ENCODE data around the gene SYNRG. TPM values are rescaled to one million over a fixed set of nuclear protein-coding genes. Genes with fewer than 3 reads are reported as not detected.

Gene SYNRG
- total RNA-seq, 1 donor = 23.9 TPM

DNA sequence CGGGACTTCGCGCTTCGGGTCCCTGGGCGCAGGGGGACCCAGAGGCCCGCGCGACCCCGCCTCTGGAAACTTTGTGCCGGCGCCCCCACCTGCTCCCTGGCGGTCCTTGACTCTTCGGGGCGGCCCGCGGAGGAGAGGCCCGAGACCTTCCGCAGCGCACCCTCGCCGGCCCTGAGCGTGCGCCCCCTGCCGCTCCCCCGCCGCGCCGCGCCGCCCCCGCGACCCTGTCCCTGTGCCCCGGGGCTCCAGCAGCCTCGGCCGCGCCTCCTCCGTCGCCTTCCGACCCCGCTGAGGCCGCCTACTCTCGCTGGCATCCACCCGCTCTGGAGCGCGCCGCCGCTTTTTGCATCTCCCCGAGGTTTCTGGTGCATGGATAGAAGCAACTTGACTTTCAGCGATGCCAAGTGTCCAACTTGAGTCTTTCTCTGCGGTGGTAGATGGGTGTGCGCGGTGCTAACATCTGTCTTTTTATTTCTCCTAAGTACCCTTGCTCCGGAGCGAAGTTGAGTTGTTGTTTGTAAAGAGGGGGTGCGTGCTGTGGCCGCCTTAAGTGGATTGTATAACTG is 119.1 kb downstream of the SYNRG start:
- Histone ChIP-seq H2AFZ (ENCODE audit: low read length) (peak overlapping the region; percentile 35), H3K4me1 (ENCODE audit: insufficient read depth, low read length) (peaks cover 70% of the 10 kb centered on the region), H3K9me3 (ENCODE audit: low read depth, low read length) (no peaks in the 10 kb centered on the region), H3K27ac (ENCODE audit: low read depth, low read length) (peak overlapping the region; percentile 97), H3K4me3 (ENCODE audit: insufficient read depth, low read length) (peak overlapping the region; percentile 87), H3K79me2 (ENCODE audit: insufficient read depth, low read length) (peaks cover 46% of the 10 kb centered on the region), H4K20me1 (ENCODE audit: insufficient read depth, low read length) (peaks cover 7% of the 10 kb centered on the region), H3K36me3 (ENCODE audit: insufficient read depth, low read length) (no peaks in the 10 kb centered on the region), H3K4me2 (ENCODE audit: insufficient read depth, low read length) (peak overlapping the region; percentile 91), H3K27me3 (ENCODE audit: insufficient read depth, low read length) (no peaks in the 10 kb centered on the region)
- peak; percentile 11 for TF ChIP-seq CTCF (IDR thresholded peaks at IDR 0.05; ENCODE audit: extremely low read depth, low read depth, low read length)
- DNase-seq (ENCODE audit: insufficient read length, low spot score, missing footprints) = no peak

GRCh38 chr17:37489197-37490001 is 119.8 kb downstream of the SYNRG start, which contains the start of gene DUSP14:
DUSP14 (plus strand) TSS chr17:37489891; CDS start chr17:37512273, 22,382 bp downstream.
- Histone ChIP-seq H3K79me2 (ENCODE audit: insufficient read depth, low read length) (peaks cover 39% of the 10 kb centered on the region), H3K4me1 (ENCODE audit: insufficient read depth, low read length) (peaks cover 63% of the 10 kb centered on the region), H4K20me1 (ENCODE audit: insufficient read depth, low read length) (peaks cover 5% of the 10 kb centered on the region), H3K27ac (ENCODE audit: low read depth, low read length) (peak within 1 kb of the TSS; percentile 99), H3K36me3 (ENCODE audit: insufficient read depth, low read length) (no peaks in the 10 kb centered on the region), H3K9me3 (ENCODE audit: low read depth, low read length) (no peaks in the 10 kb centered on the region), H3K4me3 (ENCODE audit: insufficient read depth, low read length) (peak within 1 kb of the TSS; percentile 87), H2AFZ (ENCODE audit: low read length) (peak within 1 kb of the TSS; percentile 63), H3K4me2 (ENCODE audit: insufficient read depth, low read length) (peak within 1 kb of the TSS; percentile 99), H3K27me3 (ENCODE audit: insufficient read depth, low read length) (no peaks in the 10 kb centered on the region)
- no peak for TF ChIP-seq CTCF (IDR thresholded peaks at IDR 0.05; ENCODE audit: extremely low read depth, low read depth, low read length)
- DNase-seq (ENCODE audit: insufficient read length, low spot score, missing footprints) = peak; percentile 98

GRCh38 chr17:37488607-37489196 is 120.5 kb downstream of the SYNRG start:
- Histone ChIP-seq H3K4me2 (ENCODE audit: insufficient read depth, low read length) (peak overlapping the region; percentile 99), H2AFZ (ENCODE audit: low read length) (peak overlapping the region; percentile 63), H3K27me3 (ENCODE audit: insufficient read depth, low read length) (no peaks in the 10 kb centered on the region), H4K20me1 (ENCODE audit: insufficient read depth, low read length) (peaks cover 2% of the 10 kb centered on the region), H3K9me3 (ENCODE audit: low read depth, low read length) (no peaks in the 10 kb centered on the region), H3K27ac (ENCODE audit: low read depth, low read length) (peak overlapping the region; percentile 99), H3K4me3 (ENCODE audit: insufficient read depth, low read length) (peak overlapping the region; percentile 87), H3K79me2 (ENCODE audit: insufficient read depth, low read length) (peaks cover 34% of the 10 kb centered on the region), H3K36me3 (ENCODE audit: insufficient read depth, low read length) (no peaks in the 10 kb centered on the region), H3K4me1 (ENCODE audit: insufficient read depth, low read length) (peaks cover 58% of the 10 kb centered on the region)
- peak; percentile 98 for DNase-seq (ENCODE audit: insufficient read length, low spot score, missing footprints)
- no peak for TF ChIP-seq CTCF (IDR thresholded peaks at IDR 0.05; ENCODE audit: extremely low read depth, low read depth, low read length)

Data from osteoblast (primary cell).